ENCODE measurements around the gene ENPP3. TPM values are rescaled to one million over a fixed set of nuclear protein-coding genes. Genes with fewer than 3 reads are reported as not detected.

The ENPP3 gene
- total and polyA plus RNA-seq, 9 of the 15 experiments (the other 6 are each of a cell fraction or from before 2014, with no cell fraction given), result 14.0 to 32.8 (median 21.6) TPM

- FAIRE-seq (peak; percentile 35), DNase-seq (ENCODE audit: extremely low read depth in 1 of 4, low spot score in 3 of 4) (no peak), ATAC-seq (no peak)
- Histone ChIP-seq H2AFZ (ENCODE audit: low read depth, low read length) (no peak overlapping the region), H3K9me3 (replicated peaks; ENCODE audit: control insufficient read depth, insufficient read depth, low read depth, low read length) (no peaks in the 10 kb centered on the region), H4K20me1 (replicated peaks; ENCODE audit: control insufficient read depth, insufficient read depth, low read length) (no peaks in the 10 kb centered on the region), H3K4me3 (no peak overlapping the region), H3K27me3 (ENCODE audit: control insufficient read depth in 2 of 2, insufficient read depth in 2 of 2, low read length in 2 of 2) (no peaks in the 10 kb centered on the region), H3K36me3 (ENCODE audit: control insufficient read depth, insufficient read depth, low read length) (peaks cover 26% of the 10 kb centered on the region; the same call in 1 of the 3 replicates), H3K27ac (ENCODE audit: extremely low read depth, low read depth, low read length) (no peak overlapping the region), H3K4me1 (replicated peaks in 1 of 2; ENCODE audit: control insufficient read depth in 2 of 2, insufficient read depth in 2 of 2, low read length in 2 of 2) (no peaks in the 10 kb centered on the region), H3K79me2 (ENCODE audit: control insufficient read depth, insufficient read depth, low read length) (no peaks in the 10 kb centered on the region), H3K9ac (ENCODE audit: insufficient read depth in 1 of 2, low read depth in 2 of 2, low read length in 2 of 2) (no peak overlapping the region), H3K9me1 (ENCODE audit: control insufficient read depth, insufficient read depth, low read length) (no peaks in the 10 kb centered on the region), H3K4me2 (ENCODE audit: insufficient read depth, low read length) (no peak overlapping the region)
- no TSS peak for BruUV-seq (replicated peaks)
- ChIA-PET POLR2A (interaction anchor here (0.6 to 2.6 kb wide), 2 partner anchors 11 to 182 kb away, joined by 3 to 7 read pairs; no protein-coding TSS in a partner anchor), CTCF (ENCODE audit: low intra/inter-chr PET ratio) (no interaction called here)
- no peak for TF ChIP-seq MYC (IDR thresholded peaks at IDR 0.05; ENCODE audit: low read depth, low read length)
- TF ChIP-seq MYC (CRISPR knock-in tag; IDR thresholded peaks at IDR 0.05; ENCODE audit: borderline replicate concordance, low read depth), result no peak
- TF ChIP-seq ZNF511 (CRISPR knock-in tag; IDR thresholded peaks at IDR 0.05), result no peak
- TF ChIP-seq KDM1A (IDR thresholded peaks at IDR 0.05), result peak in 1 of 2 experiments; percentile 35; a peak in 1 of 4 replicates
- TF ChIP-seq ZNF507 (tag; conservative IDR thresholded peaks at IDR 0.05), result no peak
- 0 out of 2 replicates have a peak, but pooled peaks have one; percentile 4 for TF ChIP-seq RFX1 (IDR thresholded peaks at IDR 0.05)
- WGBS (ENCODE audit: insufficient coverage, low coverage, missing lambda C conversion rate), result 51% methylated on average over 3 of the region's 3 CpGs
- intact Hi-C loops (cut with micrococcal nuclease), result no loop called here
- in situ Hi-C loops (cut with MboI), result no loop called here
Measured at GRCh38 chr6:131728296-131728939, 91.3 kb downstream of the ENPP3 start.
